ENCODE results near the gene TRIAP1.

TRIAP1 gene

DNA sequence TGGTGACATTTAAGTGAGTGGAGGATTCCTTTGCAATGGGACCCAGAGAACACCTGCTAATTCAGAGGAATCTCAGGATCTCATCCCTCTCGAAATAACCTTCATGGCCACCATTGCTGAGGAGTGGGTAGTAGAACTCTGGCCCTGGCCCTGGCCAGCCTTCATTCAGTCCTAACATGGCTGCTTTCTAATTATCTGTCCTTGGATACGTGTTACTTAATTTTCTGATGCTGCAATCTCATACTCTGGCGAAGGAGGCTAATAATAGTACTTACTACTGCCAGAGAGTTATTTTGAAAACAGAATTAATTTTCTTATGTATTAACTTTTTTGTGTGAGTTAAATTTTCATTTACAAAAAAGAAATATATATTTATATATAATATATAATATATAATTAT, 20.4 kb downstream of the TRIAP1 start:
- no peak for DNase-seq

DNA sequence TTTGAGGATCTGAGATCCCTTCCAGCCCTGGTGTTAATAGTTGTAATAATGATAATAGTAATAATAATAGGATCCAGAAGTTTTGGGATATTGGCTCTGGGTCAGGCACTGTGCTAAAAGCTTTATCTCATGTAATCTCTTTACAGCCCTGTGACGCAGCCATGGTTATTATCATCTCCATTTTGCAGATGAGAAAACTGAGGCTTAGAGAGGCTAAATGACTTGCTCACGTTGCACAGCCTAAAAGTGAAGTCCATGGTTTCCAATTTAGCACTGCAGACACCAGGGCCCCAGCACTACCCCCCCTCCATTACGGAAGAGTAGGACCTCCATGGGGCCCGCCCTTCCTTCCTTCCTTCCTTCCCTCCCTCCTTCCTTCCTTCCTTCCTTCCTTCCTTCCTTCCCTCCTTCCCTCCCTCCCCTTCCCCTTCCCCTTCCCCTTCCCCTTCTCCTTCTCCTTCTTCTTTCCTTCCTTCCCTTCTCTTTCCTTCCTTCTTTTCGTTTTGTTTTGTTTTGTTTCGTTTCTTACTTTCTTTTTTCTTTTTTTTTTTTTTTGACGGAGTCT, 23.2 kb downstream of the TRIAP1 start:
- no peak for DNase-seq

DNA sequence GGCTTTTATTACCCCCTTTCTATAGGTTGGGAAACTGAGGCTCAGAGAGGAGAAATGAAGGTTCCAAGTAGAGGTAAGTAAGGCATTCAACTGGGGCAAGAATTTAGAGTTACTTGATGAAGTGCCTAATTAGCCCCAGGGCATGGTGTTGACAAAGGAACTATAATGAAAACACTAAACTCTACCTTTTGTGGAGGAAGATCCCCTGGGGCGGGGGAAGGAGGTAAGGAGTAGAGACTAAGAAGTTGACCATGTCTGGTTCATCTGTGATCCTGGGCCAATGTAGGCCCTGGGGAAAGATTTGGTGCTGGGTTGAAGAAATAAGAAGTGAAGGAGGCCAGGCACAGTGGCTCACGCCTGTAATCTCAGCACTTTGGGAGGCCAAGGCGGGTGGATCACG, 24.5 kb downstream of the TRIAP1 start:
- DNase-seq: no peak

DNA sequence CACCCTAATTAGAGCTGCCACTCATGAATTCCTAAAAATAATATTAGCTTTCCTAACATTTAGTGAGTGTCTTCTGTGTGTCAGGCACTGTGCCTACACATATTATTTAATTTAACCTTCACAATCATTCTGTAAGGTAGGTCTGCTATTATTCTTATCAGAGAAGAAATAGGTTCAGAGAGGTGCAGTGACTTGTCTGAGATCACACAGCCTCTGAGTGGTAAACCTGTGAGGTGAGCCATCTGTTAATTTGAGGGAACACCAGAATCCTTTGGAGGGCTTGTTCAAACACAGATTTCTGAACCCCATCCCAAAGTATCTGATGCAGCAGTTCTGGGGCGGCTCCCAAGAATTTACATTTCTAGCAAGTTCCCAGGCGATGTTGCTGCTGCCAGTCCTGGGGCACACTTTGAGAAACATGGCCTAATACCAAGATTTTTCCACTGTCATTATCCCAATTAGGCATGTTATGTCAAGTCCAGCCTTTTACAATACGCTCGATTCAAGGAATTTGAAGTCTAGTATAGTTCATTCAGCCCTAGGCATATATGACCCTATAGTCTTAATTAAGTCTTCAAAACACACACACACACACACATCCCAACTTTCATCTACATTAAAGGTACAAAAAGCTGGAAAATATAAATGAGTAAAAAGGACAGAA, 28.1 kb downstream of the TRIAP1 start:
- DNase-seq: no peak

DNA sequence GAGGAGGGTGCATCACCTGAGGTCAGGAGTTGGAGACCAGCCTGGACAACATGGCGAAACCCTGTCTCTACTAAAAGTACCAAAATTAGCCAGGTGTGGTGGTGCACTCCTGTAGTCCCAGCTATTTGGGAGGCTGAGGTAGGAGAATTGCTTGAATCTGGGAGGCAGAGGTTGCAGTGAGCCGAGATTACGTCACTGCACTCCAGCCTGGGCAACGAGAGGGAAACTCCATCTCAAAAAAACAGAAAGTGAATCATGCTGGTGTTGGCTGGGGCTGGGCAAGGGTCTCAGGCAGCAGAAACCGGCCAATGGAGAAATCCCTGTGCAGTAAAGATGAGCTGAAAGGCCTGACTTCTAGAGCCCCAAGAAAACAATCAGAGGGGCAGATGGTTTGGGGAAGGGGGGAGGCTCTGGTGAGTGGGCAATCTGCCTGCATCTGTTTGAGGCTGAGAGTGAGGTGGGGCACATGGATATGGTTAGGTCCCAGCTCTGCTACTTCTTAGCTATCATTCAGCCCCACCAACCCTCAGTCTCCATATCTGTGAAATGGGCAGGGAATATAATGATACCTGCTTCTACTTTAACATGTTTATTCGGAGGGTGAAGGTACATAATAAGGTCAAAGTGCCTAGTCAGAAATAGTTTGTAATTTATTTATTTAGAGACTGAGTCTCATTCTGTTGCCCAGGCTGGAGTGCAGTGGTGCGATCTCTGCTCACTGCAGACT, 29.5 kb downstream of the TRIAP1 start:
- DNase-seq: no peak

DNA sequence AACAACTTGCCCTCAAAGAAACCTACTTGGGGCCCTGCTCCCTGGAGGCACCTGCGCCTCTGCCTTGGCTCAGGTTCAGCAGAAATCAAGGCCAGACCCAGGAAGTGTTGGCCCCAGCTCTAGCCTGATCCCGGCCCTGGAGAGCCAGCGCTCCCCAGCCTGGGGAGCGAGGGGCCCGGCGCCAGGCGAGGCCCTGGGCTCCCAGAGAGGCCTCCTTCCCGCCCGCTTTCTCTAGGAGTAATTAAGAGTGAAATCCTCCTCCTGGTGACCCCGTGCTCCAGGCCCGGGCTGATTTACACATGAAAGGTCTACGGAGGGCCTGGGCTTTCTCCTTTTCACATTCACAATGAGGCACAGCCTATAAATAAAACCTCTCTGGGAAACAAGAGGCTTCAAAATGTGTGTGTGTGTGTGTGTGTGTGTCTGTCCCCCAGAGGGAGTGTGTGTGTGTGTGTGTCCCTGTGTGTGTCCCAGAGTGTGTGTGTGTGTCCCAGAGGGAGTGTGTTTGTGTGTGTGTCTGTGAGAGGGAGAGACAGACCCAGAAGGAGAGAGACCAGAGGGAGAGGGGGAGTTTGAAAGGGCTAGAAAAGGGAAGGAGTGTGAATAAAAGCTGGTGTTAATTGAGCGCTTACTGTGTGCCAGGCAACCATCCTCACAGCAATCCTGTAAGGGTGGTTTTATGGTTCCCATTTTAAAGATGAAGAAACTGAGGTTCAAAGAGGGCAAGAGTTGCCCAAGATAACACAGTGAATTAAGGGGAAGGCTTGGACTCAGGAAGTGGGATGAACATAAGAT, 32.1 kb downstream of the TRIAP1 start:
- no peak for DNase-seq

DNA sequence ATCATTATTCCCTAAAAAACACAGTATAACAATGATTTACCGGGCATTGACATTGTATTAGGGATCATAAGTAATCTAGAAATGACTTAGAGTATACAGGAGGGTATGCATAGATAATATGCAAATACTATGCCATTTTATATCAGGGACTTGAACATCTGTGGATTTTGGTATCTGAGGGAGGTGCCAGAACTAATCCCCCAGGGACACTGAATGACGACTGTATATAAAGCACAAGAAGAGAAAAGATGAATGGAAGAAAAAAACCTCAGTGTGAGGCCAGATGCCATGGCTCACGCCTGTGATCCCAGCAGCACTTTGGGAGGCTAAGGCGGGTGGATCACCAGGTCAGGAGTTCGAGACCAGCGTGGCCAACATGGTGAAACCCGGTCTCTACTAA, 33.8 kb downstream of the TRIAP1 start:
- no peak for DNase-seq

DNA sequence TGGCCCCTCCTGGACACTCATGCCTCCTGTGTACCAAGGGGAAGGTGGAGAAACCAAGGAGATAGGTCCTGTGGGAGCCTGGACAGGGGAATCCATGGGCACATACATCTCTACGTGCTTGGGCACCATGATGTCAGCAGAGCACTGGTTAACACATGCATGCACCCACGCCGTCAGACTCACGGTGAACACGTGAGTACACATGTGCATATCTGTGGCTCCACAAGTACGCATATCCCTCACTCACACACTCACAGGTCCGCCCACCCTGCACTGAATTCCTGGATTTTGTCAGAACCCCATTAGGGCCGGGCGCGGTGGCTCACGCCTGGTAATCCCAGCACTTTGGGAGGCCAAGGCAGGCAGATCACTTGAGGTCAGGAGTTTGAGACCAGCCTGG, 37.4 kb downstream of the TRIAP1 start:
- DNase-seq: no peak

DNA sequence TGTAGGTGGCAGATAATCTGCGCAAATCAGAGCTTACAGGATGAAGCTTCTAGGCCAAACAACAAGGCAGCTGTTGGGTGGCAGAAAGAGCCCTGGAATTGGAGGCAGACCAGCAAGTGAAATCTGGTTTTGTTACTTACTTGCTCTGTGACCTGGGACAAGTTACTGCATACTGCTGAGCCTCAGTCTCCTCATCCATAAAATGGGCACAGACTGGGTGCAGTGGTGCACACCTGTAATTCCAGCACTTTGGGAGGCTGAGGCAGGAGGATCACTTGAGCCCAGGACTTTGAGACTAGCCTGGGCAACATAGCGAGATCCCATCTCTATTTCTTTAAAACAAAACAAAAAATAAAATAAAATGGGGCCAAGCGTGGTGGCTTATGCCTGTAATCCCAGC, 39.6 kb downstream of the TRIAP1 start:
- no peak for DNase-seq

DNA sequence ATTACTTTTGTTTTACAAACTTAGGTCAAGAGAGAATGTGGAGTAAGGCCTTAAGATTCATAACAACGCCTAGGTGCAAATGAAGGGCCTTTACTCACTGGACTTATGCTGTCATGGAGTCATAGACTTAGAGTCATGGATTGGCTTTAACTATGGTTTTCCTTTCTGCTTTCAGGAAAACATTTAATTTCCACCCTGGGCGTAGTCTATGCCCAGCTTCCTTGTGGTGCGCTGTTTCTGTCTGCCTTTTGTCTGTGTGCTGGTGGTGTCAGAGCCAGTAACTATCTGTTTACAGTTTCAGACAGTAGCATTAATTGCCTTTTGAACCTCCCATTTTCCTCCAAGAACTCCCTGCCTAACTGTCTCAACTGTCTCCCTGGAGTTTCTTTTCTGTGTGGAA, 40.1 kb downstream of the TRIAP1 start:
- DNase-seq: no peak

DNA sequence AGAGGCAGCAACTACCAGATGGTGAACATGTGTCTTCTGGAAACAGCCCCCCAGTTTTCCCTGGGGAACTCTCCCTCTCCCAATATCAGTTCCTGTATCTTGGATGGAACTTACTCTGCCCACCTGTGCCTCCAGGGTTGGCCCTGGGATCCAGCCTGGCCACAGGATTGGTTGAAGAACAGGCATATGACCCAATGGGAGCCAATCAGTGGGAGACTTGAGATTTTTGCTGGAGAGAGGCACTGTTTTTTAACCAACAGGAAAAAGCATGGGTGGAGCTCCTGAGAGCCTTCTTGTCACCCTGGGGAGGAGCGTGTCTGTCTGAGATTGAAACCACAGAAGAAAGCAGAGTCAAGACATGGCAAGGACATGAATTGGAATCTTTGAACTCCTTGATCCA, 41.9 kb downstream of the TRIAP1 start:
- no peak for DNase-seq

DNA sequence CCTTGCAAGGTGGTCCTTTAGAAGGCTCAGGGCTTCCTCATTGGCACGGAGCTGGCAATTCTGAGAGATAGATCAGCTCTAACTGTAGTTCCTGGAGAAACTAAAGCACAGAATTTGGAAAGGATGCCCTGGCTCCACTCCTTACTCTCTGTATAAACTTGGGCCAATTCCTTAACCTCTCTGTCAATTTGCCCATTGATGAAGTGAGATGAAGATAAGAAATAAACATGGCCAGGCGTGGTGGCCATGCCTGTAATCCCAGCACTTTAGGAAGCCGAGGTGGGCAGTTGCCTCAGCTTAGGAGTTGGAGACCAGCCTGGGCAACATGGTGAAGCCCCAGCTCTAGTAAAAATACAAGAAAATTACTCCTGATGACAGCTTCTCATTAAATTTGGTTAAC, 42.3 kb downstream of the TRIAP1 start:
- no peak for DNase-seq

DNA sequence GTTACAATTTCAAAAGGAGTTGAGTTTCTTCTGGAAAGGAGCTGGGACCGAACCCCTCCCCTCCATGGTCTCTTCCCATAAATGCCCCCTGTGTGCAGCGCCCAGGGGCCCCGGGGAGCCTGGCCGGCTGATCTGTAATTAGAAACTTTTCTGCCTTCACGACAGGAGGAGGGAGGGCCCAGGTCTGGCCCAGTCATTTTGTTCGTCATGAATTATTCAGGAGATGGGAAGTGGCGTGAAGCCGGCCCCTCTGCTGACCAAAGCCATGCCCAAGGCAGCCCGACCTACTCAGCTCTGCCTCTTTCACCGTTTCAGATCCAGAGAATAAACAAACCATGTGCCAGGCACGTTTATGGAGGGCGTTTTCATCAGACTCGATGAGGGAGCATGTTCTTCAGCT, 44.0 kb downstream of the TRIAP1 start:
- no peak for DNase-seq

DNA sequence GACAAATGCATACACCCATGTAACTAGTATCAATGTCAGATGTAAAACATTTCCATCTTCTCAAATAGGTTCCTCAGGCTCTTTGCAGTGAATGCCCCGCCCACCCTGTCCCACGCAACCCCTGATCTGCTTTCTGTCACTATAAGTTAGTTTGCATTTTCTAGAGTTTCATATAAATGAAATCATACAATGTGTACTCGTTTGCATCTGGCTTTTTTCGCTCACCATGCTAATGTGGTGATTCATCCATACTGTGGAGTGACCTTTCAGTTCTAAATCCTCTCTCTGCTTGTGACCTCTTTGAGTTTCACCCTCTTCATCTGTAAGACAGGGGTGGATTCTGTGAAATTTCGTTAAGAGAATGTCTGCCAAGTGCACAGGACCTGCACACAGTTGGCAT, 46.7 kb downstream of the TRIAP1 start:
- DNase-seq: no peak

DNA sequence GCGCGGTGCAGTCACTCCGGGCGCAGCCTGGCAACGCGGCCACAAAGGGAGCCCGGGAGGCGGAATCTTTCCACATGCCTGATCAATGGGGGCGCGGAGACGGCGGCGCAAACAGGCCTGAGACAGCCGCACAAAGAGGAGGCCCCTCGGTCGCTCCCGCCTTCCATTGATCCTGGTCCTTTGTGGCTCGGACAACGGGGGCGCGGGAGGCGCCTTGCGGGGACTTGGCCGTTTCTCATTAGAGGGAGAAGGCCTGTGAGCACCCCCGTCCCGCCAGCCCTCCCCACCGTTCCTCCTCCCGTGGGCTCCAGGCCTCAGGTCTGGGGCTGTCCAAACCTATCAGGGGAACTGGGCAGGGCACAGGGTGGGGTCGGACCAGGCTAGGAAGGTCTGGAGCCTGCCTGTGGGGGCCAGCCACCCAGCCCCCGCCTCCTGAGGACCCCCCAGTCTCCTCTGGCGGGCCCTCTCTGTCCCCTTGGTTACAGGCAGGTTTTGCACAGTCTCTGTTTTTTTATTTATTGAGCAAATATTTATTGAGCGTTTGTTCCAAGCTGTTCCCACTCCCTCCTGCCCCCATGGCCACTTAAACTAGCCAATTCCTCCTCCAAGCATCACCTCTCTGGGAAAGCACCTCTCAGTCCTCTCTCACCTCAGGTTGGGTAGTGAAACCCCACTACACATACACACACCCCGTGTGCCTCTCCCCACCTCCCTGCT, 48.2 kb downstream of the TRIAP1 start:
- DNase-seq: no peak

DNA sequence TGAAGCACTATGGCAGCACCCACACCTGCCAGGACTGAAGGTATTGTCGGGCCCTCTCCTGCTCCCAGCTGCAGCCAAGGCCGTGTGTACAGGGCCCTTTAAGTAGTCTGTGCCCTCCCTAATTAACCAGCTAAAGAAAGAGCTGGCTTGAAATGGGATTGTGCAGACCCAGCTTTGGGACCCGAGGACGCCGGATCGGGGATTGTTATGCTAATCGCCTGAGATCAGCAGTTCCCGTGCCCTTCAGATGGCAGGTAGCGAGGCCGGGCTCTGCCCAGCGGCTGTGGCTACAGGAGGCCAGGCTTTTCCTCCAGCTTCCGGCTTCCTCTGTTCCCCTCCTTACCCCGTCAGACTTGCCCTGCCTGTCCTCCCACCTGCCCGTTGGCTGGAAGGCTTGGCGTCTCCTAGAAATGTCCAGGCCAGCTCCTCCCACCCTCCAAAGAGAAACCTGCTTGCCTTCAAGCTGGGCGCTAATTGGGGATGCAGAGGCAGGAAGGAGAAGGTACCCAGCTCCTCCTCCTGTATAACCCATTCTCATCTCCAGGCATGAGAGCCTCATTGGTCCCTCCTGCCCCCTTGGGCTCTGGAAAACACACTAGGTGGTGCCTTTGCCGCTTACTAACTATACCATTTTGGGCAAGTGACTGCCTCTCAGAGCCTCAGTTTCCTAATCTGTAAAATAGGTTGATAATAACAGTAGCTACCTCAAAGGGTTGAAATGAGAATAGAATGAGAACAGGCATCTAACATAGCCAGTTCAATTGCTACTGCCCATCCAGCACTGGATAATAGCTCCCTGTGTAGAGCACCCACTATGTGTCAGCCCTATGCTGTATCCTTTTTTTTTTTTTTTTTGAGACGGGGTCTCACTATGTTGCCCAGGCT, 51.5 kb downstream of the TRIAP1 start:
- no peak for DNase-seq
